Measurements from ENCODE around the gene F5.

The F5 gene

GRCh38 chr1:169586395-169587255 lies at the start of gene F5:
Gene F5, minus strand, starts transcription at chr1:169586481. Its CDS starts 95 bp downstream, at chr1:169586386.
- Histone ChIP-seq H3K27ac (ENCODE audit: low read depth, low read length) (no peak within 1 kb of the TSS), H3K36me3 (ENCODE audit: control insufficient read depth, insufficient read depth, low read length) (no peaks in the 10 kb centered on the region), H3K4me3 (ENCODE audit: low read depth, low read length) (peak within 1 kb of the TSS; percentile 46), H3K4me1 (ENCODE audit: control insufficient read depth, insufficient read depth, low read length) (peaks cover 3% of the 10 kb centered on the region; the same call in 1 of the 2 replicates), H3K27me3 (ENCODE audit: control insufficient read depth, insufficient read depth, low read length) (peaks cover 3% of the 10 kb centered on the region), H3K9me3 (ENCODE audit: control insufficient read depth, insufficient read depth, low read depth, low read length) (no peaks in the 10 kb centered on the region), H3K9ac (ENCODE audit: low read length) (no peak within 1 kb of the TSS)

- Histone ChIP-seq H3K27ac (ENCODE audit: low read depth, low read length) (no peak overlapping the region), H3K9me3 (ENCODE audit: control insufficient read depth, insufficient read depth, low read depth, low read length) (peaks cover 18% of the 10 kb centered on the region), H3K4me1 (ENCODE audit: control insufficient read depth, insufficient read depth, low read length) (no peaks in the 10 kb centered on the region), H3K27me3 (ENCODE audit: control insufficient read depth, insufficient read depth, low read length) (no peaks in the 10 kb centered on the region), H3K4me3 (ENCODE audit: low read depth, low read length) (no peak overlapping the region), H3K9ac (ENCODE audit: low read length) (no peak overlapping the region), H3K36me3 (ENCODE audit: control insufficient read depth, insufficient read depth, low read length) (no peaks in the 10 kb centered on the region)
These were observed 48.6 kb upstream of the F5 start for GRCh38 chr1:169634877-169635276.

- H3K9ac ChIP-seq (ENCODE audit: low read length), result no peak overlapping the region
- peaks cover 18% of the 10 kb centered on the region for H3K9me3 ChIP-seq (ENCODE audit: control insufficient read depth, insufficient read depth, low read depth, low read length)
- no peak overlapping the region for H3K27ac ChIP-seq (ENCODE audit: low read depth, low read length)
- no peaks in the 10 kb centered on the region for H3K36me3 ChIP-seq (ENCODE audit: control insufficient read depth, insufficient read depth, low read length)
- H3K4me3 ChIP-seq (ENCODE audit: low read depth, low read length), result no peak overlapping the region
- H3K27me3 ChIP-seq (ENCODE audit: control insufficient read depth, insufficient read depth, low read length), result no peaks in the 10 kb centered on the region
- no peaks in the 10 kb centered on the region for H3K4me1 ChIP-seq (ENCODE audit: control insufficient read depth, insufficient read depth, low read length)
These were observed 47.9 kb upstream of the F5 start for GRCh38 chr1:169634145-169634544.

GRCh38 chr1:169631249-169631648 lies 45.0 kb upstream of the F5 start:
- H3K27me3 ChIP-seq (ENCODE audit: control insufficient read depth, insufficient read depth, low read length), result no peaks in the 10 kb centered on the region
- H3K27ac ChIP-seq (ENCODE audit: low read depth, low read length), result no peak overlapping the region
- no peak overlapping the region for H3K9ac ChIP-seq (ENCODE audit: low read length)
- no peak overlapping the region for H3K4me3 ChIP-seq (ENCODE audit: low read depth, low read length)
- H3K4me1 ChIP-seq (ENCODE audit: control insufficient read depth, insufficient read depth, low read length), result no peaks in the 10 kb centered on the region
- H3K36me3 ChIP-seq (ENCODE audit: control insufficient read depth, insufficient read depth, low read length), result no peaks in the 10 kb centered on the region
- peaks cover 18% of the 10 kb centered on the region for H3K9me3 ChIP-seq (ENCODE audit: control insufficient read depth, insufficient read depth, low read depth, low read length)

GRCh38 chr1:169630006-169630405 lies 43.7 kb upstream of the F5 start, which contains the start of gene SELP:
Gene SELP, minus strand, starts transcription at chr1:169630124. Its CDS starts 50 bp downstream, at chr1:169630074.
- H3K36me3 ChIP-seq (ENCODE audit: control insufficient read depth, insufficient read depth, low read length), result no peaks in the 10 kb centered on the region
- no peak within 1 kb of the TSS for H3K4me3 ChIP-seq (ENCODE audit: low read depth, low read length)
- no peaks in the 10 kb centered on the region for H3K27me3 ChIP-seq (ENCODE audit: control insufficient read depth, insufficient read depth, low read length)
- H3K9ac ChIP-seq (ENCODE audit: low read length), result no peak within 1 kb of the TSS
- no peak within 1 kb of the TSS for H3K27ac ChIP-seq (ENCODE audit: low read depth, low read length)
- no peaks in the 10 kb centered on the region for H3K4me1 ChIP-seq (ENCODE audit: control insufficient read depth, insufficient read depth, low read length)
- H3K9me3 ChIP-seq (ENCODE audit: control insufficient read depth, insufficient read depth, low read depth, low read length), result peaks cover 12% of the 10 kb centered on the region

- H3K27ac ChIP-seq (ENCODE audit: low read depth, low read length), result no peak overlapping the region
- no peaks in the 10 kb centered on the region for H3K27me3 ChIP-seq (ENCODE audit: control insufficient read depth, insufficient read depth, low read length)
- no peaks in the 10 kb centered on the region for H3K4me1 ChIP-seq (ENCODE audit: control insufficient read depth, insufficient read depth, low read length)
- no peak overlapping the region for H3K9ac ChIP-seq (ENCODE audit: low read length)
- H3K9me3 ChIP-seq (ENCODE audit: control insufficient read depth, insufficient read depth, low read depth, low read length), result no peaks in the 10 kb centered on the region
- no peak overlapping the region for H3K4me3 ChIP-seq (ENCODE audit: low read depth, low read length)
- no peaks in the 10 kb centered on the region for H3K36me3 ChIP-seq (ENCODE audit: control insufficient read depth, insufficient read depth, low read length)
These were observed 38.6 kb upstream of the F5 start for GRCh38 chr1:169624912-169625311.

DNA sequence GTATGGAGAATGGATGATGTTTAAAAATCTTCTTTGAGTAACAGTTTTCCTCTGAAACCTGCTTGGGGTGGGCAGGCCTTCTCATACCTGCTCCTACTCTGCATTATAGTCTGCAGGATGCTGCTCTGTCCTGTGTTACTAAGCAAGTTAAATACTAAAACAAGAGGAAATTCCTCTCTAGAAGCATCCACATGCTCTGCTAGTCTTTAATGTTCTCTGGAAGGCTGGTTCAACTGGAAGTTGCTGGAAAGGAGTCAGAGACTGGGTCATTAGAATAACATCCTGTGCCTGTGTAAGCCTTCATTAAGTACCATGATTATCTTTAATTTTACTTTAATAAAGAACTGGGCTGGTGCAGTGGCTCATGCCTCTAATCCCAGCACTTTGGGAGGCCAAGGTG lies 37.8 kb upstream of the F5 start:
- no peak overlapping the region for H3K27ac ChIP-seq (ENCODE audit: low read depth, low read length)

DNA sequence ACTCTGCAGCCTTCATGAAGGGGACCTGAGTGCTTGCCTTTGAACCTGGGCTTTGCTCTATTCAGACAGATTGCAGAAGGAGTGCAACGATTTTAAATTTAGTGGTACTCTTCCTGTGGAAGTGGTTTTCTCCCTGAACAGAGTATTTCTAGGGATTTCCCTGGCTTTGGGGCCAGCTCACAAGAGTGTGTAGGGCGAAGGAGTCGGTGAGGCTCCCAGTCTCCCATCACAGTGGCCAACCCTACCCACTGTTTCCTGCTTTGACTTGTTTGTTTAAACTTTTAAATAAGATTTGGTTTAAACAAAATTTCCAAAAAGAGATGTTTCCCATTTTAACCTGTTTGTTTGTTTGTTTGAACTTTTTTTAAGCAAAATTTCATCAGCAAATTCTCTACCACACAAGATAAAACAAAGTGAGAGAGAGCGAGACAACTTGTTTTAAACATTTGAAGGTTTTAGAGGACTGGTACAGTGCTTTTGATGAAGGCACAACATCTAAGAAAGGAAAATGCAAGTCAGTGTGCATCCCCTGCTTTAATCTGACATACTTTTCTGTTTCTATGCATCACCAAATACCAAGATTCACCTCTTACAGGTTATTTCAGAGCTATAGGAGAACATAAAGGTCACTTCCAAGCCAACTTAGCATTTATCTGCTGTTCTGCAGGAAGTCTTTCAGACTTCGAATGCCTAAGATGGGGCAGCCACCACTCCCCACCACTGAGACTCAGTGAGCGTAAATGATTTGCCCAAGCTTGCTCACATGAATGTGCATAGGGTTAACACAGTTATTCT lies 37.0 kb upstream of the F5 start:
- Histone ChIP-seq H3K9ac (ENCODE audit: low read length) (no peak overlapping the region), H3K9me3 (ENCODE audit: control insufficient read depth, insufficient read depth, low read depth, low read length) (no peaks in the 10 kb centered on the region), H3K36me3 (ENCODE audit: control insufficient read depth, insufficient read depth, low read length) (no peaks in the 10 kb centered on the region), H3K27ac (ENCODE audit: low read depth, low read length) (no peak overlapping the region), H3K4me1 (ENCODE audit: control insufficient read depth, insufficient read depth, low read length) (no peaks in the 10 kb centered on the region), H3K4me3 (ENCODE audit: low read depth, low read length) (no peak overlapping the region), H3K27me3 (ENCODE audit: control insufficient read depth, insufficient read depth, low read length) (no peaks in the 10 kb centered on the region)

More for the DNA sequence above, 37.8 kb upstream of the F5 start:
- Histone ChIP-seq H3K27me3 (ENCODE audit: control insufficient read depth, insufficient read depth, low read length) (no peaks in the 10 kb centered on the region), H3K9ac (ENCODE audit: low read length) (no peak overlapping the region), H3K4me3 (ENCODE audit: low read depth, low read length) (no peak overlapping the region), H3K4me1 (ENCODE audit: control insufficient read depth, insufficient read depth, low read length) (no peaks in the 10 kb centered on the region), H3K36me3 (ENCODE audit: control insufficient read depth, insufficient read depth, low read length) (no peaks in the 10 kb centered on the region), H3K9me3 (ENCODE audit: control insufficient read depth, insufficient read depth, low read depth, low read length) (no peaks in the 10 kb centered on the region)

DNA sequence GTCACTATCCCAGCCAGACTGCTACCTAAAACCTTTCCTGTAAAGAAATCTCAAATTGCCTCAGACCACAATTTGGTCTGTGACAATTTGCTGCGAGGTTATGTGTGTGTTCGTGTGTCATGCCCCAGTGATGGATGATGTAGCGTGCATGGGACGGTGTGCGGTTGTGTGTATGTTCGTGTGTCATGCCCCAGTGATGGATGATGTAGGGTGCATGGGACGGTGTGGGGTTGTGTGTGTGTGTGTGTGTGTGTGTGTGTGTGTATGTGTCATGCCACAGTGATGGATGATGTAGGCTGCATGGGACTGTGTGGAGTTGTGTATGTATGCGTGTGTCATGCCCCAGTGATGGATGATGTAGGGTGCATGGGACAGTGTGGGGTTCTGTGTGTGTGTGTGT lies 34.3 kb upstream of the F5 start:
- Histone ChIP-seq H3K27ac (ENCODE audit: low read depth, low read length) (no peak overlapping the region), H3K27me3 (ENCODE audit: control insufficient read depth, insufficient read depth, low read length) (no peaks in the 10 kb centered on the region), H3K9ac (ENCODE audit: low read length) (no peak overlapping the region), H3K9me3 (ENCODE audit: control insufficient read depth, insufficient read depth, low read depth, low read length) (no peaks in the 10 kb centered on the region), H3K4me3 (ENCODE audit: low read depth, low read length) (no peak overlapping the region), H3K36me3 (ENCODE audit: control insufficient read depth, insufficient read depth, low read length) (no peaks in the 10 kb centered on the region), H3K4me1 (ENCODE audit: control insufficient read depth, insufficient read depth, low read length) (no peaks in the 10 kb centered on the region)

DNA sequence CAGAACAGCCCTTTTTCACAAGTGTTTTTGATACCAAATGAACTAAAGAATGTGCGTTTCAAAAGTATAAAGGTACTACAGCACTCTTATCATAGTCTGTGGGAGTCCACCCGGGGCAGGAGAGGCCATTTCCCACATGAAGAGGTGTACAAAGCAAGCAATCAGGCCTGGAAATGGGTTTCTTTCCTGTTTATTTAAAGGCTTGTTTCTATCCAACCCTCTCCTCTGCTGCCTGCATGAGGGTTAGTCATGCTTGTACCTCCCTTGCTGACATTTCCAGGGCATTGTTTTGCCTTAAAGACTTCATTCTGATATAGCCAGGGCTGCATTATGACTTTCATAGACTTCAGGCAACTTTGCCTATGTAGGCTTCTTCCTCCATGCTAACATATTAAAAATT lies 32.1 kb upstream of the F5 start:
- H3K36me3 ChIP-seq (ENCODE audit: control insufficient read depth, insufficient read depth, low read length), result no peaks in the 10 kb centered on the region

GRCh38 chr1:169615803-169616202 lies 29.5 kb upstream of the F5 start:
- Histone ChIP-seq H3K4me3 (ENCODE audit: low read depth, low read length) (no peak overlapping the region), H3K9me3 (ENCODE audit: control insufficient read depth, insufficient read depth, low read depth, low read length) (no peaks in the 10 kb centered on the region), H3K9ac (ENCODE audit: low read length) (no peak overlapping the region), H3K36me3 (ENCODE audit: control insufficient read depth, insufficient read depth, low read length) (no peaks in the 10 kb centered on the region), H3K4me1 (ENCODE audit: control insufficient read depth, insufficient read depth, low read length) (no peaks in the 10 kb centered on the region), H3K27ac (ENCODE audit: low read depth, low read length) (no peak overlapping the region), H3K27me3 (ENCODE audit: control insufficient read depth, insufficient read depth, low read length) (no peaks in the 10 kb centered on the region)

More for the DNA sequence above, 32.1 kb upstream of the F5 start:
- H3K4me3 ChIP-seq (ENCODE audit: low read depth, low read length), result no peak overlapping the region
- no peak overlapping the region for H3K9ac ChIP-seq (ENCODE audit: low read length)
- no peaks in the 10 kb centered on the region for H3K27me3 ChIP-seq (ENCODE audit: control insufficient read depth, insufficient read depth, low read length)
- no peak overlapping the region for H3K27ac ChIP-seq (ENCODE audit: low read depth, low read length)
- H3K4me1 ChIP-seq (ENCODE audit: control insufficient read depth, insufficient read depth, low read length), result no peaks in the 10 kb centered on the region
- H3K9me3 ChIP-seq (ENCODE audit: control insufficient read depth, insufficient read depth, low read depth, low read length), result no peaks in the 10 kb centered on the region
